SIG-M5 (cell line): Measurements from ENCODE around the gene ACSL3.

Experiments used
- DNase-seq: peaks from one replicate; lab custom pipeline; 2025; lab: John Stamatoyannopoulos, UW

Gene ACSL3

GRCh38 chr2:222942561-222942960, 81.7 kb downstream of the ACSL3 start:
- no peak for DNase-seq

DNA sequence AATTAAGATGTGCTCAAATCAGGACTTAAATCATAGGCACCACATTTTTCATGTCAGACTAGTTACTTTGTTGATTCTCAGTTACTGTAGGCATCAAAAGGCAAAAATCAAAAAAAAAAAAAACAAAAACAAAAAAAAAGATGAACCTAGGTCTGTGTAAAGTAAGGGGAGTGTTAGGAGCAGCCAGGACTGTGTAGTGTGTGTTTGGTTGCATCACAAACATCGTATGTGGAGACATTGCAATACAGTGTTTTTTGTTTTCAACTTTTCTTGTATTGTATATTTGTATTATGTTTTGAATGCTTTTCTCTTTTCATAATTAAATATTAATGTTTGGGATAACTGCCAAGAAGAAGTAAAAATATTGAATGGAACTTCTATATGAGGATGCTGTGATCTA, 82.1 kb downstream of the ACSL3 start:
- DNase-seq = no peak

DNA sequence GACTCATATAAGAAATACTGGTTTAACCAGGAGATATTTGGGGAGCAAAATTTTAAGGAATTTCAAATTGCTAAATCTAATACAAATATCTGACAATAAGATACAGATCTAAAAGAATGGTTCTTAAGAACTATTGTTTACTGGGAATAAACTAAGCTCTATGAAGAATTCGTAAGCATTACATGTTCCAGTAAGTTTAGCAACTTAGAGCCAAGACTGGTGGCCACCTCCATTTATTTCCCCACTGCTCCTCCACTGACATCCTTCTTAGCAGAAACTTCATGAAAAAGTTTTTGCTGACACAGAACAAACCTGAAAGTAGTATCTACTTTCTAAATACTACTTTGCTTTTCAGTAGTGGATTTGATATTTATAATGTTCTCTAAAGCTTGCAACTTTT, 83.0 kb downstream of the ACSL3 start:
- DNase-seq = no peak

DNA sequence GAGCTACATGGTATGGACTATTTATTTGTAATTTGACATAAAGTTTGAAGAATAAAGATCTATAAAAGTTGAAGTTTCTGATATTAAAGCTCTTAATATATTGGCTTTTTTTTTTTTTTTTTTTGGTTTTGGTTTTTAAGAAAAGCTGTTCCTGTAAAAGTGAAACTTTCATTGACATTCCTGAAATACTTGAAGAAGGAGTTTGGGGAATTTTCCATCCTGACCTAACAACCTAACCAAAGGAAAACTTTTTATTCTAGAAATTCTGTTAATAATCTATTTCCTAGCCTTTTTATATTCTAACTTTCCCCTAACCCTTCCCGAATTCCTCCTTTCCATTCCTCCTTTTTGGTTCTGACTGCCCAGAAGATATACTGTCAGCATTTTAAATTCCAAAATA, 83.7 kb downstream of the ACSL3 start:
- no peak for DNase-seq

DNA sequence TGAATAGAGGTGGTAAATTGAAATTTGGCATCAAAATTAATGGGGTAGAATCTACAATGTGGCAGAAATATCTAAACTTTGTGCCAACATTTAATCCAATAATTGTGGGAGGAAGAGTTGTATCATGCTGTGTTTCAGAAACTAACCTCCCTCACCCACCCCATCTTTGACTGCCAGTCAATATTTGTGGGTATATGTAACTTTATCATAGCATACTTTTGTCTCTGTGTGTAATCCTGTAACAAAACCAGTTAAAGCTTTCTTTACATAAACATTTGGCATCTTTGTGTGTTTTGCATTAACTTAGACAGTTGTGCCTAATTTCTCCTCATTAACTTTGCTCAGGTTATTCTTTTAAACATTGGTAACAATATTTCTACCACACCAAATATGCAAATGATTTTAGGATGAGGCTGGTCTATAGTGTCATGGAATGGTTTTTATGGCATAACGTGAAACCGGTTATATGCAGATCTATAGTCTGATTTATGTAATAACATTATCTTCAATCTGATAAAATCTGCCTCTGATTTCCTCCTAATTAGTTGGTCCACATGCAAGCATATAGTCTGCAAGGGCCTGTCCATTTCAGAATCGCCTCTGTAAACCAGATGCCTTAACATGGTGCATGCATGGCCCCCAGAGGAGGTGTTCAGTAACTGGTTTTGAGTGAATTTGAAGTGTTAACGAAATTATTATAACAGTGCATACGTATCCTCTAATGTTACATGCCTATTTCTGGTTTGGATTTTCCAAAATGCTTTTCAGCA, 84.3 kb downstream of the ACSL3 start:
- no peak for DNase-seq

- no peak for DNase-seq
These were observed 85.1 kb downstream of the ACSL3 start for GRCh38 chr2:222945887-222946286.

- no peak for DNase-seq
These were observed 86.0 kb downstream of the ACSL3 start for GRCh38 chr2:222946700-222947287.

DNA sequence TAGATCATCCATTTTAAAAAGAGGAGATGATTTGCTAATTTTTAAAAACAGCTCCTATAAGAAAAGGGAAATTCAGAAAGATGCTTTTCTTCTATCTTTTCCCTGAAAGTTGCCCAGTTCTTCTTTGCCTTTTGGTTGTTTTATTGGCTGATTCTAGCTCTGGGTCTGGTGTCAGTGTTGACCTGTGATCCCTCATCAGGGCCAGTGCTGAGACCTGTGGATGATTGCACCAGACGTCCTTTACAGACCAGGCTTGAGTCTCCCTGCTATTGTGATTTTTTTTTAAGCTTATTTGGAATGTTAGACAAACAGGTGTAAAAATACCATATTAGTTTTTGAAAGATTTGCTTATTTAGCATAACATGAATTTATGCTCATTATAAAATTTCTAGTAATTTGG, 88.2 kb downstream of the ACSL3 start:
- no peak for DNase-seq

DNA sequence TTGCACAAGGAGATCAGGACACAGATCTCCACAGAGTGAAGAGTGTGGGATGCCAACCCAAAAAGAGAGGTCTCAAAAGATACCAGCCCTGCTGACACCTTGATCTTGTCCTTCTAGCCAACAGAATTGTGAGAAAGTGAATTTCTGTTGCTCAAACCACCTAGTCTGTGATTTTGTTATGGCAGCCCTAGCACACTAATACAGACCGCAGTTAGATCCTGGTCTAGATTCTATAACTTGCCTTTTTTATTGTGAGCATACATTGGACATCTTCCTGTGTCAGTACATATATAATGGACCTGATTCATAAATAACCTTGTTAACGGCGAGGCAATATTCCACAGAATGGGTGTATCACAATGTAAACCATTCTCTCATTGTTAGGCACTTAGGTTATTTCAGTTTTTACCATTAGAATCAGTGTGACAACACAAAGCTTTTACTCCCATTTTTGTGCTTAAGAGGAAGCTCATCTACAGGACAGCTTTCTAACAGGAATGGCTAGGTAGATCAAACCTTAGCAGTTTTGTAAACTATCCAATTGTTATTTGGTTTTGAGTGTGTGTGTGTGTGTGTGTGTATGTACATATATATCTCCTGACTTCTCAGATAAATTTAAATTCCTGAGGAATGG, 89.0 kb downstream of the ACSL3 start:
- DNase-seq = no peak

DNA sequence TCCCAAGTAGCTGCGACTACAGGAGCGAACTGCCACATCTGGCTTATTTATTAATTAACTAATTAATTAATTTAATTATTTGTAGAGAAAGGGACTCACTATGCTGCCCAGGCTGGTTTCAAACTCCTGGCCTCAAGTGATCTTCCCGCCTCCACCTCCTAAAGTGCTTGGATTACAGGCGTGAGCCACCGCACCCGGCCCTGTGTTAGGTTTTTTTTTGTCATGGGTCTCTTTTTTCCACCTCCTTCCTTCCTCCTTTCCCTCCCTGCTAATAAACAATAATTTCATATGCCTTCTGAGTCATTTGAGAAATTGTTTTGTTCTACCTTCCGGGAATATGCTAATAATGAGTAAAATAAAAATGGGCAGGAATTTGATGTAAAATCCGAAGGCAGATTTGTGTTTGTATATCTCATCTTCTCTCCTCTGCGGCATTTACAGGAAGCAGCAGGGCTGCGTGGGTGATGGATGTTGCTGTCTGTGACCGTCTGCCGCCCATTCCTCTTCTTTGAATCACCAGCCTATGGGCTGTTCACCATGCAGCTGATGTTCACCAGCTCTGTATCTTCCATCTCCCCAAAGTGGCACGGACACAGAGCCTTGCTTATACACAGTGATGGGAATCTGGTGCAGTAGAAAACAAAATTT, 89.9 kb downstream of the ACSL3 start:
- no peak for DNase-seq

DNA sequence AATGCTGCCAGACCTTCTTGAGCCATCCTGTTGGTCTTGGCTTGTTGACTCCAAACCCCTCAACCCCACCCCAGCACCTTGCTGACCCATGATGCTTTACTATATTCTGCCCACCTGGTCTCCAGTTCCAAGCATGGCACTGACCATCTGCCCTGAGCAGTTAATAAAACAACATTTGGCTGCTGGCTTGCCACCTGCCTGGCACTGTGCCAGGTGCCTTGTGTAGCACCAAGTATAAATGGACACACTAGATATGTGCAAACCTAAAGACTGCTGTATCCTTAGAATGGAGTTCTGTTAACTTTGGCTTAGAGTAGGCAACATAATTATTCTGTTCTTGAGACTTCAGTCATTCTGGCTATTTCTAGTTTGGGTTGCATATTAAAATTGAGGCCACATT, 91.4 kb downstream of the ACSL3 start:
- DNase-seq = no peak

DNA sequence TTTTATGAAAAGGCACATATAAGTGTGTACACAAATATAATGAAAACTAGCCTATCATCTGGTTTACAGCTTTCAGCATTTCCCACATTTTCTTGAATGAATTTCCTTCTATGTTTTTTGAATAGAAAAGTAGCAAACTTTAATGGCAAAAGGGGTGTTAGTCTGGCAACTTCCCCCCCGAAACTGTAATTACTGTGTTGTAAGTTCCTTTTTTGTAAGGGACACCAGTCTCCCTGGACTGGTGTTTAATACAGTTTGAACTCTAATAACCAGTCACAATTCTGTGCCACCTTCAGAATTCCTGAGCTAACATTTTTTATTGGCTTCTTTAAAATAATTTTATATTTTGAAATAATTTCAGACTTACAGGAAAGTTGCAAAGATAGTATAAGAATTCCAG, 94.2 kb downstream of the ACSL3 start:
- DNase-seq = no peak

DNA sequence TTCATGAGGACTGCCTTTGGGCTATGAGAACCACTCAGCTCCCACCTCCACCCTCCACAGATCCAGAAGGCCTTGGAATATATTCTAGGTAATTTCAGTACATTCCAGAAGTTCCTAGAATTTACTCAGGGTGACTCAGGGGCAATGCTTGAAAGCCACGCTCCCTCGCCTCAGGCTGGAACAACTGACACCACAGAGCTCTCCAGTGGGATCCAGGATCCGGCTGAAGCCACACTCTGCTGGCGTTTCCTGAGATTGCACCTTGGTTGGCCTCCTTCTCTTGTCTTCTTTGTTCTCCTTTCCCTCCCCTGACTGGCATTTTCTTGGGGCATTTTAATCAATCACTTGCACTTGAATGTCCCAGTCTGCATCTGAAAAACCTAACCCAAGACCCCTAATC, 98.5 kb downstream of the ACSL3 start:
- DNase-seq = no peak

GRCh38 chr2:222960126-222960525, 99.3 kb downstream of the ACSL3 start:
- DNase-seq = no peak

DNA sequence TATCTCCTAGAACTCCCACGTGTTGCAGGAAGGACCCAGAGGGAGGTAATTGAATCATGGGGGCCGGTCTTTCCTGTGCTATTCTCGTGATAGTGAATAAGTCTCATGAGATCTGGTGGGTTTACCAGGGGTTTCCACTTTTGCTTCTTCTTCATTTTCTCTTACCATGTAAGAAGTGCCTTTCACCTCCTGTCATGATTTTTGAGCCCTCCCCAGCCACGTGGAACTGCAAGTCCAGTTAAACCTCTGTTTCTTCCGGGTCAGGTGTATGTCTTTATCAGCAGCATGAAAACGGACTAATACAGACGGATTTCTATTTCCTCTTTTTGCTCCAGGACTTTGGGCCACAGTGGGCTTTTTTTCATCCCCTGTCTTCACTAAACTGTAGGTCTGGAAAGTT, 102.8 kb downstream of the ACSL3 start:
- no peak for DNase-seq

- DNase-seq = no peak
These were observed 103.7 kb downstream of the ACSL3 start for GRCh38 chr2:222964376-222965031.

DNA sequence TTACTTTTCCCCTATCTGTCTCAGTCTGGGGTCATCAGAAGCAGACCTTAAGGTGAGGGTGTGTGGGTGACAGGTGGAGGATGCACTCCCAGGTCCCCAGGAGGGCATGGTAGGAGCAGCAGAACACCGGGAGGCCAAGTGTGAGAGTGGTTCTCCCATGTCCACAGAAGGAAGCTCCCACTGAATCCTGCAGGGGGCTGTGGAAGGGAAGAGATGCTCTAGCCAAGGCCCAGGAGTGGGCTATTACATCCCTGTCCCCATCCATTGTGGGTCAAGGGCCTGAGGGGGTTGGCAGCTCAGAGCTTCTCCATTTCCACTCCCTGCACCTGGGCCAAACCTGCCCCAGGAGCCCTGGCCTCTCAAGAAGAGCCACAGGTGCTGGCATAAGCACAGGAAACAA, 104.7 kb downstream of the ACSL3 start:
- no peak for DNase-seq

- no peak for DNase-seq
These were observed 107.8 kb downstream of the ACSL3 start for GRCh38 chr2:222968550-222969155.

- DNase-seq = no peak
These were observed 108.7 kb downstream of the ACSL3 start for GRCh38 chr2:222969491-222969890.

DNA sequence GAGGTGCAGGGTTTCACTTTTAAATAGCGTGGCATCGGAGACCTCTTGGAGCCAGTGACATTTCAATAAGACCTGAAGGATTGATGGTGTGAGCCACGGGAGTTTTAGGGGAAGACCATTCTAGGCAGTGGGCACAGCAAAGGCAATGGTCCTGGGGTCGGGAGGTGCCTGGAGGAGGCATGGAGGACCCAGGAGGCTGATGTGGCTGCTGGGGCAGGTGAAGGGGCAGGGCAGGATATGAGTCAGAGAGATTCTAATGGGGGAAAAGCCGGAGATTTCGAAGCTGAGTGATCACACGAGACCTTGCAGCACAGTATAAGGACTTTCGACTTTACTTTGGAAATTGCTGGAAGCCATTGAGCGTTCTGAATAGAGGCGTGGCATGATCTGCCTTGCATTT, 111.6 kb downstream of the ACSL3 start:
- no peak for DNase-seq

DNA sequence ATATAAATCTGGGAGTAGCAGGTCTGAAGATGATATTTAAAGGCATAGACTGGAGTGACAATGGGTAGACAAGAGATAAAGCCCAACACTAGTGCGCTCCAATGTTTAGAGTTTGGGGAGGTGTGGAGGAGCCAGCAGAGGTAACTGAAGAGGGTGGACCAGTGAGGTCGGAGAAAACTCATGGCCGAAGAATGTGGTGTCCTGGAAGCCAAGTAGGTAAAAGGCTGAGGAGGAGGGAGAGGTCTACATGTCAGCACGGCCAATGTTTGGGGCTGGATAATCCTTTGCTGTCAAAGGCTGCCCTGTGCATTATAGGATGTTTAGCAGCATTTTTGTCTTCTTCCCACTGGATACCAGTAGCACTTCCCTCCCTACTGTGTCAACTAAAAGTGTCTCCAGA, 112.4 kb downstream of the ACSL3 start:
- DNase-seq = no peak

- DNase-seq = no peak
These were observed 112.9 kb downstream of the ACSL3 start for GRCh38 chr2:222973733-222974132.
